Mammary epithelial cell (primary cell): ENCODE measurements around the gene THY1.

Experiments used
- CTCF ChIP-seq, 2 donors: IDR thresholded peaks in 1 of 2; conservative IDR thresholded peaks in 1 of 2; 2 replicates each; pipeline ENCODE4 v1.5.1; 2011 to 2012; ENCODE audit warnings: inconsistent platforms in 2 of 2, low read length in 2 of 2, mild to moderate bottlenecking in 2 of 2, control low read depth in 1 of 2, low read depth in 1 of 2; ENCODE audit not compliant: insufficient read depth in 1 of 2; ENCODE audit errors: extremely low read depth in 1 of 2
- EZH2 ChIP-seq: IDR thresholded peaks from 2 replicates; pipeline ENCODE4 v1.6.1; 2012; ENCODE audit warnings: low read length, inconsistent platforms, borderline replicate concordance

DNA sequence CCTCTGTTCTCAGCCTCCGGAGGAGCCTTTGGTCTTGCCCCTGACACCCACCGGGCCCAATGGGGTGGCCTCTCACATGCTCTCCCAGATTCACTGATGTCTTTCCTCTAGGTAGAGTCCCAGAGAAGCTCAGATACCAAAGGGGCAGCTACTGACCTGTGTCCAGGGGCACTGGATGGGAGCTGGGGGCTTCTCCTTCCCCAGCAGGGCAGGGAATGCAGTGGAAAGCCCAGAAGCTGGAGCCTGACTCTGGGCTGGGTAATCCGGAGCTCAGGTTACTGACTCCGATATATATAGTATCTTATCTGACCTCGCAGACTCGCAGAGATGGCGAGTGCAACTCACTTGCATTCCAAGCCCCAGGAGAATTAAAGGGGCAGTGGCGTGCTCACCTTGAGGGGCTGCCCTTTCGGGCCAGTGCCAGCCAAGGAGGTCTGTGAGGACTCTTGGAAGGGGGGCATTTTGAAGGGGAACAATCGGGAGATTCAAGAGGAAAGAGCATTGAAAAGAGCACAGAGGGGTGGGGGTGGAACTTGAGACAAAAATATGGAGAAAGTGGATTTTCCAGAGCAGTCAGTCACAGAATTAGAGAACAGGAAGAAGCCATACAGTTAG is 44.0 kb downstream of the THY1 start:
- no peak for TF ChIP-seq CTCF (conservative IDR thresholded peaks at IDR 0.05 in 1 of 2, IDR thresholded peaks at IDR 0.05 in 1 of 2; ENCODE audit: extremely low read depth in 1 of 2, insufficient read depth in 1 of 2, low read depth in 1 of 2, low read length in 2 of 2)
- no peak for TF ChIP-seq EZH2
